ENCODE results near the gene DEFB128. TPM values are rescaled to one million over a fixed set of nuclear protein-coding genes. Genes with fewer than 3 reads are reported as not detected.
"Not testable (repeated sequence)": the region's sequence is repeated elsewhere in the genome, so short reads cannot be mapped to it uniquely, and the experiment has no call there.

The DEFB128 gene
- total RNA-seq, 1 donor from 2014 or later: not detected

GRCh38 chr20:208942-209566, 19.5 kb upstream of the DEFB128 start:
- peaks cover 32% of the 10 kb centered on the region for H3K27me3 Mint-ChIP-seq
- peak; percentile 79 for DNase-seq
- H3K27ac Mint-ChIP-seq: no peak overlapping the region
- H3K36me3 Mint-ChIP-seq (ENCODE audit: low read depth): no peaks in the 10 kb centered on the region
- no peak overlapping the region for H3K4me3 Mint-ChIP-seq
- H3K4me1 Mint-ChIP-seq: no peaks in the 10 kb centered on the region
- H3K9me3 Mint-ChIP-seq: no peaks in the 10 kb centered on the region
- intact Hi-C loops (cut with micrococcal nuclease): loop anchor here (1.0 to 2.0 kb wide), 3 partner anchors 28 to 121 kb away; no protein-coding TSS in a partner anchor

GRCh38 chr20:203630-204029, 14.1 kb upstream of the DEFB128 start:
- H3K4me3 Mint-ChIP-seq; H3K27ac Mint-ChIP-seq; H3K9me3 Mint-ChIP-seq; H3K4me1 Mint-ChIP-seq; DNase-seq; intact Hi-C loops (cut with micrococcal nuclease); H3K36me3 Mint-ChIP-seq (ENCODE audit: low read depth): not testable (repeated sequence)
- H3K27me3 Mint-ChIP-seq: peaks cover 28% of the 10 kb centered on the region

- no peak overlapping the region for H3K27ac Mint-ChIP-seq
- DNase-seq: no peak
- H3K27me3 Mint-ChIP-seq: peaks cover 22% of the 10 kb centered on the region
- no peaks in the 10 kb centered on the region for H3K4me1 Mint-ChIP-seq
- no peak overlapping the region for H3K4me3 Mint-ChIP-seq
- no peaks in the 10 kb centered on the region for H3K9me3 Mint-ChIP-seq
- intact Hi-C loops (cut with micrococcal nuclease): no loop called here
- no peaks in the 10 kb centered on the region for H3K36me3 Mint-ChIP-seq (ENCODE audit: low read depth)
Observed at GRCh38 chr20:199996-200395, 10.5 kb upstream of the DEFB128 start.

GRCh38 chr20:198225-198624, 8.7 kb upstream of the DEFB128 start:
- H3K27ac Mint-ChIP-seq: no peak overlapping the region
- no peak for DNase-seq
- H3K9me3 Mint-ChIP-seq: no peaks in the 10 kb centered on the region
- no peaks in the 10 kb centered on the region for H3K36me3 Mint-ChIP-seq (ENCODE audit: low read depth)
- intact Hi-C loops (cut with micrococcal nuclease): no loop called here
- no peaks in the 10 kb centered on the region for H3K4me1 Mint-ChIP-seq
- H3K27me3 Mint-ChIP-seq: peaks cover 15% of the 10 kb centered on the region
- H3K4me3 Mint-ChIP-seq: no peak overlapping the region

GRCh38 chr20:187733-188132, 1.8 kb downstream of the DEFB128 start:
- Mint-ChIP-seq H3K36me3 (ENCODE audit: low read depth) (peaks cover 2% of the 10 kb centered on the region), H3K4me3 (no peak overlapping the region), H3K4me1 (peaks cover 7% of the 10 kb centered on the region), H3K27me3 (peaks cover 40% of the 10 kb centered on the region), H3K27ac (no peak overlapping the region), H3K9me3 (peaks cover 18% of the 10 kb centered on the region)
- intact Hi-C loops (cut with micrococcal nuclease): no loop called here
- DNase-seq: no peak

- no peak for DNase-seq
- Mint-ChIP-seq H3K27me3 (peaks cover 48% of the 10 kb centered on the region), H3K27ac (no peak overlapping the region), H3K36me3 (ENCODE audit: low read depth) (peaks cover 2% of the 10 kb centered on the region), H3K4me3 (no peak overlapping the region), H3K9me3 (peaks cover 18% of the 10 kb centered on the region), H3K4me1 (peaks cover 7% of the 10 kb centered on the region)
- intact Hi-C loops (cut with micrococcal nuclease): no loop called here
Observed at GRCh38 chr20:184288-184687, 5.2 kb downstream of the DEFB128 start.

- no peak for DNase-seq
- H3K27me3 Mint-ChIP-seq: peaks cover 18% of the 10 kb centered on the region
- H3K27ac Mint-ChIP-seq: no peak overlapping the region
- no peaks in the 10 kb centered on the region for H3K4me1 Mint-ChIP-seq
- no peaks in the 10 kb centered on the region for H3K9me3 Mint-ChIP-seq
- H3K36me3 Mint-ChIP-seq (ENCODE audit: low read depth): no peaks in the 10 kb centered on the region
- H3K4me3 Mint-ChIP-seq: no peak overlapping the region
- intact Hi-C loops (cut with micrococcal nuclease): no loop called here
Observed at GRCh38 chr20:168876-169275, 20.6 kb downstream of the DEFB128 start.

GRCh38 chr20:164618-165017, 24.9 kb downstream of the DEFB128 start:
- intact Hi-C loops (cut with micrococcal nuclease): no loop called here
- H3K4me3 Mint-ChIP-seq: no peak overlapping the region
- H3K9me3 Mint-ChIP-seq: no peaks in the 10 kb centered on the region
- no peak for DNase-seq
- no peak overlapping the region for H3K27ac Mint-ChIP-seq
- H3K27me3 Mint-ChIP-seq: peaks cover 27% of the 10 kb centered on the region
- H3K4me1 Mint-ChIP-seq: no peaks in the 10 kb centered on the region
- no peaks in the 10 kb centered on the region for H3K36me3 Mint-ChIP-seq (ENCODE audit: low read depth)

GRCh38 chr20:157154-157553, 32.4 kb downstream of the DEFB128 start, which contains the start of gene DEFB127:
DEFB127 (plus strand) TSS chr20:157454; CDS start chr20:157545, 91 bp downstream.
- peaks cover 24% of the 10 kb centered on the region for H3K27me3 Mint-ChIP-seq

GRCh38 chr20:152131-152530, 37.4 kb downstream of the DEFB128 start:
- Mint-ChIP-seq H3K27me3 (peaks cover 20% of the 10 kb centered on the region), H3K9me3 (no peaks in the 10 kb centered on the region), H3K27ac (no peak overlapping the region), H3K4me3 (no peak overlapping the region), H3K36me3 (ENCODE audit: low read depth) (no peaks in the 10 kb centered on the region), H3K4me1 (no peaks in the 10 kb centered on the region)
- intact Hi-C loops (cut with micrococcal nuclease): no loop called here
- DNase-seq: no peak

More at GRCh38 chr20:157154-157553, 32.4 kb downstream of the DEFB128 start, which contains the start of gene DEFB127:
- Mint-ChIP-seq H3K27ac (no peak within 1 kb of the TSS), H3K4me3 (no peak within 1 kb of the TSS), H3K36me3 (ENCODE audit: low read depth) (no peaks in the 10 kb centered on the region), H3K9me3 (no peaks in the 10 kb centered on the region), H3K4me1 (no peaks in the 10 kb centered on the region)
- DNase-seq: no peak
- intact Hi-C loops (cut with micrococcal nuclease): no loop called here

- Mint-ChIP-seq H3K4me1 (no peaks in the 10 kb centered on the region), H3K27ac (no peak overlapping the region), H3K27me3 (peaks cover 38% of the 10 kb centered on the region), H3K36me3 (ENCODE audit: low read depth) (no peaks in the 10 kb centered on the region), H3K4me3 (no peak overlapping the region), H3K9me3 (no peaks in the 10 kb centered on the region)
- DNase-seq: no peak
- intact Hi-C loops (cut with micrococcal nuclease): no loop called here
Observed at GRCh38 chr20:145877-146276, 43.6 kb downstream of the DEFB128 start.

GRCh38 chr20:142290-142689, 47.2 kb downstream of the DEFB128 start, which contains the start of gene DEFB126:
DEFB126 (plus strand) TSS chr20:142590; CDS start chr20:142629, 39 bp downstream.
- DNase-seq: no peak
- no peak within 1 kb of the TSS for H3K27ac Mint-ChIP-seq
- intact Hi-C loops (cut with micrococcal nuclease): no loop called here
- no peaks in the 10 kb centered on the region for H3K9me3 Mint-ChIP-seq
- no peak within 1 kb of the TSS for H3K4me3 Mint-ChIP-seq
- H3K27me3 Mint-ChIP-seq: peaks cover 44% of the 10 kb centered on the region
- H3K36me3 Mint-ChIP-seq (ENCODE audit: low read depth): no peaks in the 10 kb centered on the region
- H3K4me1 Mint-ChIP-seq: no peaks in the 10 kb centered on the region
